HG03175 (cell line): ENCODE results near the gene HIRA.

Experiments
- ATAC-seq: cut with Tn5 transposase; IDR thresholded peaks from one replicate; pipeline ENCODE4 v1.9.1; 2021; ENCODE audit warnings: mild to moderate bottlenecking, moderate library complexity; ENCODE audit not compliant: unreplicated experiment

Gene HIRA

GRCh38 chr22:19431649-19432132 is at the start of gene HIRA:
Gene HIRA (minus strand): TSS chr22:19431733. CDS start chr22:19431476, 257 bp downstream.
- ATAC-seq = peak; percentile 48

- ATAC-seq = no peak
Observed at GRCh38 chr22:19480789-19481188, 49.3 kb upstream of the HIRA start.

GRCh38 chr22:19480173-19480568 is 48.6 kb upstream of the HIRA start:
- ATAC-seq = no peak

- ATAC-seq = peak; percentile 88
Observed at GRCh38 chr22:19479355-19480172, 48.0 kb upstream of the HIRA start, which contains the start of gene CDC45. Gene CDC45 (plus strand): TSS chr22:19479920. CDS start chr22:19479969, 49 bp downstream.

GRCh38 chr22:19478901-19479354 is 47.4 kb upstream of the HIRA start, which contains the start of gene UFD1:
Gene UFD1 (minus strand): TSS chr22:19479193. CDS start chr22:19479085, 108 bp downstream.
- ATAC-seq = peak; percentile 41

- ATAC-seq = no peak
Observed at GRCh38 chr22:19478045-19478900, 46.7 kb upstream of the HIRA start.

- no peak for ATAC-seq
Observed at GRCh38 chr22:19477321-19478044, 46.0 kb upstream of the HIRA start.

GRCh38 chr22:19476023-19476422 is 44.5 kb upstream of the HIRA start:
- ATAC-seq = no peak

GRCh38 chr22:19473578-19473977 is 42.0 kb upstream of the HIRA start:
- ATAC-seq = no peak

- no peak for ATAC-seq
Observed at GRCh38 chr22:19472233-19472632, 40.7 kb upstream of the HIRA start.

- ATAC-seq = no peak
Observed at GRCh38 chr22:19471572-19471971, 40.0 kb upstream of the HIRA start.

GRCh38 chr22:19470010-19470409 is 38.5 kb upstream of the HIRA start:
- no peak for ATAC-seq

- ATAC-seq = no peak
Observed at GRCh38 chr22:19469421-19469820, 37.9 kb upstream of the HIRA start.

- ATAC-seq = no peak
Observed at GRCh38 chr22:19467912-19468311, 36.4 kb upstream of the HIRA start.

- ATAC-seq = no peak
Observed at GRCh38 chr22:19466848-19467752, 35.6 kb upstream of the HIRA start.

GRCh38 chr22:19466126-19466716 is 34.7 kb upstream of the HIRA start:
- no peak for ATAC-seq

- no peak for ATAC-seq
Observed at GRCh38 chr22:19464975-19465374, 33.4 kb upstream of the HIRA start.

GRCh38 chr22:19464546-19464945 is 33.0 kb upstream of the HIRA start:
- ATAC-seq = no peak
